Activated T-cell treated with anti-CD3 and anti-CD28 coated beads for 48 hours (primary cell): ENCODE measurements around the gene FKBP7.
"Not testable (repeated sequence)": the region's sequence is repeated elsewhere in the genome, so short reads cannot be mapped to it uniquely, and the experiment has no call there.

Source experiments
- DNase-seq: peaks from one replicate; pipeline ENCODE4 v3.0.0-alpha.2; 2020; ENCODE audit warnings: low read depth

FKBP7 gene

DNA sequence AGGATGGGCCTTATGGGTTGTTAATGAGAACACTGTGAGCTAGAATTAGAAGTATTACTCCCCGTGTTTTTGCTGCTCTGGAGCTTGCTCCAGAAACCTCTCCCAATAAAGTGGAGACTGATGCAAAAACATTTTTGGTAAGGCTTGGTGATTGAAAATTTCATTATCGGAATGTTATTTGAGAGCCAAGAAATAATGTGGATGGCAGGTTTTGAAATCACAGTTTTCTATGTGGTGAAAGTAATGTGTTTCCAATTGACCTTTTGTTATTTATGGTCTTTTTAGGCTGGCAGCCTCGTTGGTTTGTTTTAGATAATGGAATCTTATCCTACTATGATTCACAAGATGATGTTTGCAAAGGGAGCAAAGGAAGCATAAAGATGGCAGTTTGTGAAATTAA lies 7.0 kb upstream of the FKBP7 start:
- no peak for DNase-seq

DNA sequence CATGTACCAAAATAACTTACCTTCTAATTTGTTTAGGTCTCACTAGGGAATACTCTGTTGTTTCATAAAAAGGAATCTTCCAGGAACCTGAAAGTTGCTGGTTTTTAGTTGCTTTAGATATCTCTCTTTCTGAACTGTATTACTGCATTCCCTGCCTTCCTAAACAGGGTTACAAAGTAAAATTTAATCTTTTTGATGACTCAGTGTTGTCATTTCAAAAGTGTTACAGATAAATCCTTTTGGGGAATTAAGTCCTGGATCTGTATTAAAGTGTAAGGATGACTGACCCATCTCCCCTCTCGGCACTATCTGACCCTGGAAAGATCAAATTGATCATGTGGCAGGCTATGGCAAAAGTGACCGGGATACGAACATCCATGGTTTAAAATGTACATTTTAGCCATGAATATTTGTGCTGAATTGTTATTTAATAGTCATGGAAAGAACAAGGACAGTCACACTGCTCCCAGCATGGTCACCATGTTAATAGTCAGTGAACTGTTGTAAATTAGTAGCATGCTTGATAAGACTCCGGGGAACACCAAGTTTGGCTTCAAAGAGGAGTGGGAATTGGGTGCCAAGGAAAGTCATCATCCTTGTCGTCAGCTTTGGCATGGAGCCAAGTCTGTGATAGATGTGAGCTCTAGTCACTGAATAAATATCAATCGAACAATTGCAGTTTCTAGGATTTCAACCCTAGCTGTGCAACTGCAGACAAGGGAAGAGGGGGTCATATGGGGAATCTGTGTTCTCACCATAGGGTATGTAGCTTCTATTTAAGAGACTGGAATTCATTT lies 6.0 kb upstream of the FKBP7 start:
- no peak for DNase-seq

DNA sequence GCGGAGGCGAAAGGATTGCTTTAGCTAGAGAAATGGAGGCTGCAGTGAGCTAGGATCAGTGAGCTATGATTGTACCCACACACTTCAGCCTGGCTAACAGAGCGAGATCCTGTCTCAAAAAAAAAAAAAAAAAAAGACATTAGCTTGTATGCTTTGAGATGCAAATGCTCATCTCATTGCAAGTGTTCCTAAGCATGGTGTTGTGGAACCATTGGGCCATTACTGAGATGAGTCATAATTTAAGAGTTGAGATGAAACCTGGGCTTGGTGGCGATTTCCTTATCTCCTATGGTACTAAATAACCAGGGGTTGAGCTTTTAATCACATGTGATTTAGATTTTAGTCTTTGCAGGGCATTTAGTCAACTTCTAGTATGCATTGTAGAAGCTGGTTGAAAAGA lies 4.0 kb upstream of the FKBP7 start:
- no peak for DNase-seq

DNA sequence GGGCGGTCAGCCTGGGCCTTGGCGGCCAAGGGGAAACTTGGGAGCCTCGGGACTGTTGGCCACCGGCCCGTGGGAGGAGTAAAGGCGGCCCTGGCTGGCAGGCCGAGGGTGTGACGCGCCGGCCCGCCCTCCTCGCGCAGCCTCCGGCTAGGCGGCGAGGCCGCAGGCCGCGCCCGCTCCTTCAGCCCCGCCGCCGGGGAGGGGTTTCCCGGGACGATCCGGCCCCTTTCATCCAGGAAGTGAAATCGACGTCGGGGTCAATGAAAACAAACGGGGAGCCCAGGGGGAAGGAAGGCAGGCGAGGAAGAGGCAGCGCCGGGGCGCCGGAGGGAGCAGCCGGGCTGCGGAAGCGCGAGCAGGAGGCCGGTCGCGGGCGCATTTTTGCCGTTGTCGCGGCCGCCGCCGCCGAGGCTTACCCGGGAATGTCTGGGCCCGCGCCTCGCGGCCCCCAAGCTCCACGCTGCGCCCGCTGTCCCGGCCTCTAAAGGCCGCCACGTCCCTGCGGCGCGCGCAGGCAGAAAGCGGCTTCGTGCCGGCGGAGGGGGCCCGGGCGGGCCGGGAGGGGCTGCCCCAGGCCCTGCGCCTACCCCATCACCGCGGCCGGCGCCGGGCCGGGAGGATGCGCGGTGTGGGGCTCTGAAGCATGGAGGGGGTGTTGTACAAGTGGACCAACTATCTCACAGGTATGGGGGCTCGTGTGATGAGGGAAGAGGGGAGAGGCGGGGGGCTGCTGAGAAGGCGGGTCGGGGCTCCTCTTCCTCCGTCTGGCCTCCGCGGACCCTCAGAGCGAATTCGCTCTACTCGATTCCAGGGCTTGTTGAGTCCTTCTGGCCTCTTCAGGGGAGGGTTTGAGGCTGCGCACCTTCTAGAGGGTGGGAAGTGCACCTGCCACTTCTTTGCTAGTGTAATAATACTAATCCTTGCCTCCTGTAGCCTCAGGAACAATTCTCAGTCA lies 2.1 kb upstream of the FKBP7 start, which contains the start of gene PLEKHA3:
TSS of gene PLEKHA3 (plus strand) at position 231 of the 955 bp plus-strand sequence. CDS start at position 644, 413 bp downstream.
- DNase-seq: peak; percentile 77

DNA sequence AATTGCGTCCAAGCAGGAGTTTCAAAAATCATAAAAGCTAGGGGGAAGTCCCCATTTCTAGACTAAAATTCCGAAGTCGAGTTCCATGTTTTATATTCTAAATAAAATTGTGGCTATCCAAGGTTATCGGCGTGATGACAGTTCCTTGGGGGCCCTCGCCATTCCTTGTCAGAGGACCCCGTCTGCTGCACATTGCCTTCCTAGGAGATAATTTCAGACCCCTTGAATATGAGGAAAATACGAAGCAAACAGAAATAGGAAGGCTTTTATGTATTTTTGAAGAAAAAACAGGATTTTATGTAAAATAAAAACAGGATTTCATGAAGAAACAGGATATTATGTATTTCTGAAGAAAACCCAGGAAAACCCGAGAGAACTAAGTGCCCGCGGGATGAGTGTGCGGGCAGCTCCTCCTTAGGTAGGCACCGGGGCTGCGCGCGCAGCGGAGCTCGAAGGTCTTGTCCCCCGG lies 1.4 kb upstream of the FKBP7 start:
- DNase-seq: no peak

DNA sequence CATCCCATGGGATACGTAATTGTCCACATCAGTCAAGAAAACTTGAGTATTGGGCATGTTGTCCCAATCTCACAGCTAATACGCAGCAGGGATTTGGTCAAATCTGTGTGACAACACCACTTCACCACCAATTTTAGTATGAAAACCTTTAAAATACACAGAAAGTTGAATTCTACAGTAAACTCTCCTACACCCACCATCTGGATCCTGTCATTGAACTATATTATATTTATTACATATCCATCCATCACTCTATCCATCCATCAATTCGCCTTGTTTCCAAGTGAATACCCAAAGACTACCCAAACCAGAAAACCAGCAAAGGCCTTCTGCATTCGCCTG lies 846 bp upstream of the FKBP7 start:
- no peak for DNase-seq

DNA sequence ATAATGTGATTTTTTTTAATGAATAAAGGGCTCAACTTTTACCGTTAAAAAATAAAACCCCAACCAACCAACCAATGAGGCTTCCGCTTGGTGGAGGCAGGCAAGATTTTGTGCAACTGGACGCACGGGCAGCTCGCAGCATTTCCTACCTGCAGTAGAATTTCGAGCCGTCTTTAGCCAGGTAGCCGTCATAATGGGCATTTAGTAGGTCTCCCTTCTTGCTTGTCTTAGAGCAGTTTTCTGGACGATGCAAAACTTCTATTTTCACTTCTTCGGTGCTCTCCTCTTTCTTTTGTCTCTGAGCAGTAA lies 316 bp downstream of the FKBP7 start:
- no peak for DNase-seq

DNA sequence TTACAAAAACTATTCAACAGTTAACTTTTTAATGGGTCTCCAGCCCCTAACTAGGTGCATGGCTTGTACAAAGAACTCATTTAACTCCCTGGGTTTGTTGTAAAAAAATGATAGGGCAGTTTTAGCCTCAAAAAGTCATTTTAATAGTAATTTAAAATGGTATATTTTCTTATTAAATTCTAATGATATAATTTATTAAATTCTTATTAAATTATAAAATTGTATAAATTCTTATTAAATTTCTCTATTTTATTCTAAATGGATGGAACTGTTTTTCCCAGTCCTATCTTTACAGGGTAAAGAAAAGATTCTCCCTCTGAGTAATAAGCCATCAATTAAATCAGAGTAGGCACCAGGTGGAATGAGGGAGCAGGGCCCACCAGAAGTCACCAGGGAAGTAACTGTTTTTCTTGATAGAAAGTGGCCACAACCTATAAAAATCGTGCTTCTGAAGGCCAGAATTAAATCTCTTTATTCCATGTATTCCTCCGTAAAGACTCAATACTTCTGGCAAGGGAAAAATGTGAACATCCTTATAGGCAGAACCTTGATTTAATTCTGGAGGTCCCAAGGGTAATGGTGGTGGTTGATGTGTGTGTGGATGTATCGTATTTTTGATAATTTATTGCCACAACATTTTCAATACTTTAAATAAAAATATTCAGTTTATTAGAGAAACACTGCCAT lies 814 bp downstream of the FKBP7 start:
- no peak for DNase-seq

DNA sequence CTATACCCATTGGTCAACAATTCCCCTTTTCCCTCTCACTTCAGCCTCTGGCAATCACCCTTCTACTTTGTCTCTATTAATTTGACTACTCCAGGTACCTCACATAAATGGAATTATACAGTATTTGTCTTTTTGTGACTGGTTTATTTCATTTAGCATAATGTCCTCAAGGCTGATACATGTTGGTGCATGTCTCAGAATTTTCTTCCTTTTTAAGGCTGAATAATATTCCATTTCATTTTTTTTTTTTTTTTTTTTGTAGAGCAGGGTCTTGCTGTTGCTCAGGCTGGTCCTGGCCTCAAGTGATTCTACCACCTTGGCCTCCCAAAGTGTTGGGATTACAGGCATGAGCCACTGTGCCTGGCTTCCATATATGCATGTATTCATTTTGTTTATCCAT lies 1.9 kb downstream of the FKBP7 start:
- DNase-seq: no peak

DNA sequence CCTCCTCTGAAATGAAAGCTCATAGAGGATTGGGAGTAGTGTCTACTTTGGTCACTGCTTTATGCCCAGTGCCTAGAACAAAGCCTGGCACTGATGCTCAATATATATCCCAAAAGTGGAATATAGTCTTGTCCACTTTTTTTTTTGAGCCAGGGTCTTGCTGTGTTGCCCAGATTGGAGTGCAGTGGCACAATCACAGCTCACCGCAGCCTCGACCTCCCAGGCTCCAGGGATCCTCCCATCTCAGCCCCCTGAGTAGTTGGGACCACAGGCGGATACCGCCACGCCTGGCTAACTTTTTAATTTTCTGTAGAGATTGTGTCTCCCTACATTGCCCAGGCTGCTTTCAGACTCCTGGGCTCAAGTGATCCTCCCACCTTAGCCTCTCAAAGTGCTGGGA lies 3.8 kb downstream of the FKBP7 start:
- DNase-seq: no peak

DNA sequence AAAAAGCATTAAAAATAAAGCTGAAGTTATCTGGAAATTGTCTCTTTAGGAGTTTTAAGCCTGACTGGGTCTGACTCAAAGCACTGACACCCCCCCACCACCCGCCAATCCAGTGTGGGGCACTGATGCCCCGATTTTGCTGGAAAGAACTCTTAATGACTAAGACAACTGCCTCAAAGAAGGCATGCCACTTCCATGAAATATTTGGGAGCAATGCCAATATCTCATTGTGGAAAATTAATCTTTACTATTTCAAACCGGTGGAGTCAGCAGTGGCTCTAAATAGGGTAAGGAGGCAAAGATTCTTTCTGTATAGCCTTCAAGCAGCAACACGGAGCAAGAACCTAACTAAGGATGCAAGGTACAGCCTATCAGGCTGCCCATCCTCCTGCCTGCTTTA lies 4.5 kb downstream of the FKBP7 start:
- DNase-seq: no peak

DNA sequence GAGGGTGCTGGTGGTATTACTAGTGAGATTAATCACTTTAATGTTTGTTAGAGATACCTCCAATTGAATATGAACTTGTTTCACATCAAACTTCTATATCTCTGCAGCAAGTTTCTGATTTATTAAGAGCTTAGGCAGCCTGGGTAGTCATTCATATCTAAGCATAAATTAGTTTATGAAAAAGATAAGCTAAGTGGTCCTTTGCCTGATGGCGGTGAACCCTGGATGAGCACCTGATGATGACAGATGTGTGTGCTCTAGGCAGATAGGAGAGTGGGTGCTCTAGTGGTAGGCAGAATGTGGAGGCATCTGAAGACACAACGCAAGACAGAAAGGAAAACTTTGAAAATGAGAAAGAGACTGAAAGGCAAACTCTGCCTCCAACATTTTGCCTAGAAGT lies 5.0 kb downstream of the FKBP7 start:
- DNase-seq: no peak

DNA sequence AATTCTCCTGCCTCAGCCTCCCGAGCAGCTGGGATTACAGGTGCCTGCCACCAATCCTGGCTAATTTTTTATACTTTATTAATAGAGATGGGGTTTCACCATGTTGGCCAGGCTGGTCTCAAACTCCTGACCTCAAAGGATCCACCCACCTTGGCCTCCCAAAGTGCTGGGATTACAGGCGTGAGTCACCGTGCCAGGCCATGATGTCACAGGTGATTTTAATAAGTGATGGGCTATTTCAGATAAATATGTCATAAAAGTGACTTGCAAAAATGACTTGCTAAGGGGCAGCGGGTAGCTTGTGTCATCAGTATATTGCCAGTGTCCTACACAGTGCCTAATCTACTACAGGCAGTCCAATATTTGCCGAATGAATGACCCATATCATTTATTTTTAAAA lies 7.1 kb downstream of the FKBP7 start:
- DNase-seq: not testable (repeated sequence)

DNA sequence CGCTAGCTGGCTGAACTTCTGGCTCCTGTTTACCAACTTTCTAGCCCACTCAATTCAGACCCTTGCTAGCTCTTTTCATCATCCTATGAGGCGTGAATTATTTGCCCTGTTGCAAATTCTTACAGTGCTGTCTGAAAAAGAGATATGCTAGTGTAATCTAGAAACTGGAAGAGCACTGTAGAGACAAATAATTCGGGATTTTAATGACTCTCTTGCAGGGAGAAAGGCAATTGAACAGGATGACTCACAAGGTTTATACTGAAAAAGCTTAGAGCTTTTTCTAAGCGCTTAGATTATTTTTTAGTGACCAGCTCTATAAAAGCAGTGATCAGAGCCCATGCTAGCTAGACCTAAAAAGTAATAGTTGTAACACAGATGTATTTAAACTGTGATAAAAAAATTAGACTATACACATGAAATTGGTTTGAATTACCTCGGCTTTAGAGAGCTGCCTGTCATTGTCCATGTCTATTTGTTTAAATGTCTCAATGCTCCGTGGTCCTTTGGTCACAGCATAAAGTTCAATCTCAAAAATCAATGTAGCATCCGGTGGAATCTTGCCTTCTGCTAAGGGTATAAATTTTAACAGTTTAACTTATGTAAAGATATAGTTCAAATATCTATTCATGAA lies 9.1 kb downstream of the FKBP7 start:
- no peak for DNase-seq

DNA sequence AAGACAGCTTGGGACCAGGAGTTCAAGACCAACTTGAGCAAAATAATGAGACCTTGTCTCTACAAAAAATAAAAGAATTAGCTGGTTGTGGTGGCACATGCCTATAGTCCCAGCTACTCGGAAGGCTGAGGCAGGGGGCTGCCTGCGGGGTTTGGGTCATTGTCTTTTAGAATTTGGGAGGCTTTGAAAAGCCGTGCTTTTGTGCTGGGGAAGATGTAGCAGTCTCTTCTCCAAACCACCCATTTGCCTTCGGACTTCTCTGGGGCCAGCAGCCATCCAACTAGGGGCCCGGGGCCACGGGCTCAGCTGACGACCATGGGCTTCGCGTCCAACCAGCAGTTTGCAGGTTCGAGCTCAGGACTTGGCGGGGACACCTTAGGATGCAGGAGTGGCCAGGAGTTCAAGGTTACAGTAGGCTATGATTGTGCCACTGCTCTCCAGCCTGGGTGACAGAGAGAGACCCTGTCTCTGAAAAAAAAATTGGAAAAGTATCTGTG lies 21.0 kb downstream of the FKBP7 start:
- no peak for DNase-seq

DNA sequence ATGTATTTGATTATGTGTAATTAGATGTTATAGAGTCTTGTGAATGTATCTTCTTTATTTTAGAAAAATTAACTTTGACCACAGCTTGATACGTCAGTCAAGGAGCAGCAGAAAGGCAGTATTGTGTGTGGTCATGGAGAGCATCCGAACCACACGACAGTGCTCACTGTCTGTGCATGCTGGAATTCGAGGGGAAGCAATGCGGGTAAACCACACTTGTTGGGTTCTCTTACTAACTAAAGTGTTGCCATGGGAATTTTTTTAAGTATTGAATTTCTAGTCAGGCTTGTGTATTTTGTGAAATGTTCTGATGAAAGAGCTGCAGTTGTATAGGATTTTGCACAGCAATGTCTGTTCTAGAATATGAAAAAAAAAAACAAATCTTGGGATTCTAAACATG lies 22.5 kb downstream of the FKBP7 start:
- DNase-seq: no peak

DNA sequence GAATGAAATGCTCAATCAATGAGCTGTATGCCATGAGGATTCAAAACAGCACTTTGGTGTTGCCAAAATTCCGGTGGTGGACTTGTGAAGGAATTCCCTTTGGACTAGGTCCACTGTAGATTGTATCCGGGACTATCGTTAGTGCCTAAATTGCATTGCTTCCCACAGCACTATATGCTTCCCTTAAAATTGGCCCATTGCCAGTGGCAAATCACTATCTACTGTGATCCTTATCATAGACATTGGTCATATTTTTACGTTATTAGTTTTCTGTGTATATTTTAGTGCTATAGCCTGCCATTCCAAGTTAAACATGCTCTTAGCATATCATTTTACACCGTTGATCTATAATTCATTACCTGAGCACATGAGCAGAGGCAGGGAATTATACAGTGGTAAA lies 25.5 kb downstream of the FKBP7 start:
- no peak for DNase-seq

DNA sequence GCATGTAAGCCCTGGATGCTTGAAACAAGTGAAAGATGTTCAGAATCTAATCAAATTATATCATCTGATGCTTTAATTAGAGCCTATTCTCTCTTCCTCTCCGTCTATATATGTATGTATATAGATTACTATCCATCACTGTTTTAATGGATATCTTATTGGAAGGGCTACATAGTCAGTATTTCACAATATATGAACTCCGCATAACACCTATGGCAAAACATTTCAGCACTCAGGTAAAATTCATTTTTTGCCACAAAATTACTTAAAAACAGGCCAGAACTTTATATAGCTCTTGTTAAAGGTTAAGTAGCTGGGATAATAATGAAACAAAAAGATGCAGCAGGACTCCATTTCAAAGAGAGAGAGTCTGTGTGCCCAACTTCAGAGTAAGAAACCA lies 26.1 kb downstream of the FKBP7 start:
- no peak for DNase-seq

DNA sequence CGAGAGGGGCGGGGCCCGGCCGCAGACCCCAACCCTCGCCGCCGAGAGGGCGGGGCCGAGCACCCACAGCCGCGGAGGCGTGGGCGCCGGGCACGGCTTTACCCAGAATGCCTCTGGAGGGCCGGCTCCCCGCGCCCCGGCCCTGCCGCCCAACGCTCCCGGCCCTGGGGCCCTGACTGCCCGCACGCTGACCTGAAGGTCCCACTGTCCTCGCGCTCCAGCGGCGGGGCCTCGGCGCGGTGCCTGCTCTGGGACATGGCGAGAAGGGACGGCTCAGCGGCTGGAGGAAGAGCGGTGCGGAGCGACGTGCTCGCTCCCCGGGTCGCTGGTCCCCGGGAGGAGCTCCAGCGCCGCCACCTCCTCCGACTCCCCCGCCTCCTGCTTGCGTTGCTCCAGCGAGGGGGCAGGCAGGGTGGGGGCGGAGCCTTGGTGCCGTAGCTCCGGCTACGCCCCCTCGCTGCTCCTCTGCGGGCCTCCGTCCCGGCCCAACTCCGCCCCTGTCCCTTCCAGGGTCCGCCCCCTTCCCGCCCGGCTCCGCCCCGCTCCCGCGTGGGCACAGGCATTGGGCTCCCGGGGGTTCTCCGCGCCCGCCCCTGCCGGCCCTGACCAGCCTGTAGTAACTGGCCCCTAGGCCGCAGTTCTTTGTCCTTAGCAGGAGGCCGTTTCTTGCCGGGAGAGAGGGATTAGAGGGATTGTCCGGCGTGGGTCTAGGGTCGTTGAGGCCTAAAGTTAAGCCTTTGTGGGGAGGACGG lies 27.4 kb downstream of the FKBP7 start, which contains the start of the genes PJVK and PRKRA:
TSS of gene PJVK (plus strand) at position 605 of the 752 bp plus-strand sequence. CDS start 2,032 bp downstream, outside the sequence.
TSS of gene PRKRA (minus strand) at position 402 of the 752 bp plus-strand sequence. CDS start at position 257, 145 bp downstream.
- DNase-seq: peak; percentile 96

DNA sequence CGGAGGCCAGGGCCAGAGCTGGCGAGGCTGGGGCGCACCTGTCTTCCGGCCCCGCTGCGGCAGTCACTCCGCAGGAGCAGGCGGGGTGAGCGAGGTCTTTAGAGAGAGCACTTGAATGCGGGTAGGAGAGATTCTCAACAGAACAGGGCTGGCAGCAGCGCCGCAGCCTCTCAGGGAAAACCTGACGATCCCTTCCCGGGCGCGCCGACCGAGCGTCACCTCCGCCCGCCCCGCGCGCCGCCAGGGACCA lies 28.0 kb downstream of the FKBP7 start:
- DNase-seq: no peak
